GM12801 (cell line): ENCODE data around the gene PPT1.

ENCODE experiments used
- TF ChIP-seq, protein P1 (sequence below): IDR thresholded peaks from one replicate; pipeline ENCODE4 v1.5.1; 2011; ENCODE audit warnings: control low read depth; ENCODE audit not compliant: insufficient read length; ENCODE audit errors: extremely low read depth

Gene PPT1

DNA sequence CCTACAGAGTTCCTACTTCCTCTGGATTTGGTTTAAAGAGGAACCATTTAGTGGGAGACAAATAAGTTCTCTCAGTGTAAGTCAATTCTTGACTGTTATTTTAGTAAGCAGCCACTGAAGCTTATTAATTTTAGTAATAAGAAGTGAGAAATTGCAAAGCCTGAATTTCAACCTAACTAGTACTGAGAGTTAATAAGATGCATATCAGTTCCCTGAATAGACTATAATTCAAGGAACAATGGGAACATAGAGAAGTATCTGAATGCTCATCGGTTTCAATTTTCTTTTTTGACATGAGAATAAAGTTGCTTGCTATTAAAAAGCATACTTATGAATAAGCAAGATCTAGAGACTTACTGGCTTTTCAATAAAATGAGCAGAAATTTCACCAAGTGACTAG lies 8.0 kb upstream of the PPT1 start:
- TF ChIP-seq, protein P1, sequence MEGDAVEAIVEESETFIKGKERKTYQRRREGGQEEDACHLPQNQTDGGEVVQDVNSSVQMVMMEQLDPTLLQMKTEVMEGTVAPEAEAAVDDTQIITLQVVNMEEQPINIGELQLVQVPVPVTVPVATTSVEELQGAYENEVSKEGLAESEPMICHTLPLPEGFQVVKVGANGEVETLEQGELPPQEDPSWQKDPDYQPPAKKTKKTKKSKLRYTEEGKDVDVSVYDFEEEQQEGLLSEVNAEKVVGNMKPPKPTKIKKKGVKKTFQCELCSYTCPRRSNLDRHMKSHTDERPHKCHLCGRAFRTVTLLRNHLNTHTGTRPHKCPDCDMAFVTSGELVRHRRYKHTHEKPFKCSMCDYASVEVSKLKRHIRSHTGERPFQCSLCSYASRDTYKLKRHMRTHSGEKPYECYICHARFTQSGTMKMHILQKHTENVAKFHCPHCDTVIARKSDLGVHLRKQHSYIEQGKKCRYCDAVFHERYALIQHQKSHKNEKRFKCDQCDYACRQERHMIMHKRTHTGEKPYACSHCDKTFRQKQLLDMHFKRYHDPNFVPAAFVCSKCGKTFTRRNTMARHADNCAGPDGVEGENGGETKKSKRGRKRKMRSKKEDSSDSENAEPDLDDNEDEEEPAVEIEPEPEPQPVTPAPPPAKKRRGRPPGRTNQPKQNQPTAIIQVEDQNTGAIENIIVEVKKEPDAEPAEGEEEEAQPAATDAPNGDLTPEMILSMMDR = no peak

DNA sequence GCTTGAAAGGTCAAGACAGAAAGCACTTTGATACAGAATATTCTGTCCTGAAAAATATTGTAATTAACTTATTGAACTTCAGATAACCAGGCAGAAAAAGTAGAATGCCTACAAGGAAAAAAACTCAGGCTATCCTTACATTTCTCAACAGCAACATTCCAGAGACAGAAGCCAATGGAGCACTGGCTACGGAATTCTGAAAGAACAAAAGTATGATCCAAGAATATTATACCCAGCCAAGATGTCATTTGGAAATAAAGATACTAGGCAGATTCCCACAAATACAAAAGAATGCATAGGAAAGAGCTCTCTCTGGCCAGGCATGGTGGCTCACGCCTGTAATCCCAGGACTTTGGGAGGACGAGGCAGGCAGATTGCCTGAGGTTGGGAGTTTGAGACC lies 5.8 kb upstream of the PPT1 start:
- TF ChIP-seq, protein P1 = no peak

DNA sequence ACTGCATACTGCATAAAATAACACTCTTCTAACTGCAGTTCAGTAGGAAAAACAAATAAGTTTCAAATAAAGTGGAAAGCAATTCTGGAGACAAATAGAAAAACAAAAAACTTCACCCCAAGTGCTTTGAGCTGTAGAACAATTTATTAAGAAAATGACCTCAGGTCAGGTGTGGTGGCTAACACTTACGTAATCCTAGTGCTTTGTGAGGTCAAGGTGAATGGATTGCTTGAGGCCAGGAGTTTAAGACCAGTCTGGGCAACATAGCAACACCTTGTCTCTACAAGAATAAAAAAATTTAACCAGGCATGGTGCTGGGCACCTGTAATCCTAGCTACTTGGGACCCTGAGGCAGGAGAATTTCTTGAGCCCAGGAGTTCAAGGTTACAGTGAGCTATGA lies 5.0 kb upstream of the PPT1 start:
- TF ChIP-seq, protein P1 = no peak

DNA sequence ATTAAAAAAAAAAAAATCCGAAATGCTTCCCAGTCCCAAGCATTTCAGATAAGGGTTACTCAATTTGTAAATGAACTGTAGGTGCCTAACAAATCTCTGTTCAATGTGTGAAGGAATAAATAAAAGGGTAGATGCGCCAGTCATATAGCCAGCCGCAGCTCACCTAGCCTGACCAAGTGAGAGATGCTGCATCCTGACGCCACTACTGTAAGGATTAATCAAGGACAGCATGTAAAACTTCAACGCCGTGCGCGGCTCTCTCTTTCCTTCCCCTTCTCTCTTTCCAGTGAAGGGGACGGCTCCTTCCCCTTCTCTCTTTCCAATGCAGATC lies 441 bp downstream of the PPT1 start:
- TF ChIP-seq, protein P1 = no peak

DNA sequence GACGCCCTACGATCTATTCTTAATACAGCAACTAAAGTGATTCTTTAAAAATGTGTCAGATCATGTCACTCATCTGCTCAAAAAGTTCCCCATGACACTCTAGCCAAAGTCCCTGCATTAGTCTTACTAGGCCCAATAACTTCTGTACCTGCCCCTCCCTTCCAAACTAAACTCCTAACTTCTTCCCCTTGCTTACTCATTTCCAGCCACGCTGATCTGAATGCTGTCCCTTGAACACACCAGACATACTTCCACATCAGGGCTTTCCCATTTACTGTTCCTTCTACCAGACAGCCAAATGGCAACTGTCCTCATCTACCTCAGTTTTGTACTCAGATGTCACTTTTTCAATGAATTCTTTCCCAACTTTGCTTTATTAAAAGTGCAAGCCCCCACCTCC lies 1.2 kb downstream of the PPT1 start:
- TF ChIP-seq, protein P1 = no peak

DNA sequence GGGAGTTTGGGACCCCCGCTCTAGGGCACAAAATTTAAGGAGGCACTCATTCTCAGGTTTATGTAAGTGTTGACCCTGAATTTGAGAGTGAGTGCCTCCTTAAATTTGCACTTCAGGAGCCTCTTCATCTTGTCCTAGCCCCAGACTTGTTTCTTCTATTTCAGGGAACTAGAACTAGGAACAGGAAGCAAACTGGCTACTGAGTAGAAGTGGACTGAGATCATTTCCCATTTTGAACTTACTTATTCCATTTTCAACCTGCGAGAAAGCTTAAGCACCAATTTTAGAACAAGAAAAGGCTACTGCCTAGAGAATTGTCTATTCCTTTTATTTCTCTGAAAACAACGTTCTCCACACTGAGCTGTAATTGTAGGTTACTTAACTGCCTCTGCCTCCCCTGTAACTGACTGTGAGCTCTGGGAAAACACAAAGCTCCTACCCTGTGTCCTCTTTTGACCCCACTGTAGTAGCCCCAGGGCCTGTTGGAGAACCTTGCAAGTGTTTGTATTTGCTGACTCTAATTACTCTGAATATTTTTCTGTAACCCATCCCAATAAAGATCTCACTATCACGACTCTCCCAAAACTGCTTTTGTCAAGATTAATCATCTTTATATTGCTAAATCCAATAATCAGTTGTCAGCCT lies 2.5 kb downstream of the PPT1 start:
- TF ChIP-seq, protein P1 = no peak

DNA sequence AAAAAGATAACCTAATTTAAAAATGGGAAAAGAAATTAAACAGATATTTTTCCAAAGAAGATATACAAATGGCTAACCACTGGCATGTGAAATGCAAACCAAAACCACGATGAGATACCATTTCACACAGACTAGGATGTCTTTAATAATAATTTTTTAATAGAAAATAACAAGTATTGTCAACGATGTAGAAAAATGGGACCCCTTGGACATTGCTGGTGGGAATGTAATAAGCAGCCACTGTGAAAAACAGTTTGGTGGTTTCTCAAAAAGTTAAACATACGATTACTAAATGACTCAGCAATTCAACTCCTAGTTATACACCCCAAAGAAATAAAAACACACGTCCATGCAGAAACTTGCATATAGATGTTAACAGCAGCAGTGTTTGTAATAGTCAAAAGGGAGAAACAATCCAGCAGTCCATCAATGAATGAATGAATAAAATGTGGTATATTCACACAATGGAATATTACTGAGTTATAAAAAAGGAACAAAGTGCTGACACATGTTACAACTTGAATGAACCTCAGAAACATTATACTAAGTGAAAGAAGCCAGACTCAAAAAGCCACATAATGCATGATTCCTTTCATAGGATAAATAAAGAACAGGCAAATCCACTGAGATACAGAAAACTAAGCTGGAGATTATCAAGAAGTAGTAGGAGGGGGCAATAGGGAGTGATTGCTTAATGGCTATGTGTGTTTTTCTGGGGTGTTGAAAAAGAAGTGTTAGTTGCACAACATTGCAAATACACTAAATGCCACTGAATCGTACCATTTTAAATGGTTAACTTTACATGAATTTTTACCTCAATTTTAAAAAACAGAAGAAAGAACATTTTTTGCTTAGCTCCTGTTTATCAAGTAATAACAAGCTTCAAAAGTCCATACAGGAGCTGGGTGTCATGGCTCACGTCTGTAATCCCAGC lies 4.1 kb downstream of the PPT1 start:
- TF ChIP-seq, protein P1 = no peak
